ENCODE results near the gene OTOP1.
"Not testable (repeated sequence)": the region's sequence is repeated elsewhere in the genome, so short reads cannot be mapped to it uniquely, and the experiment has no call there.

DNA sequence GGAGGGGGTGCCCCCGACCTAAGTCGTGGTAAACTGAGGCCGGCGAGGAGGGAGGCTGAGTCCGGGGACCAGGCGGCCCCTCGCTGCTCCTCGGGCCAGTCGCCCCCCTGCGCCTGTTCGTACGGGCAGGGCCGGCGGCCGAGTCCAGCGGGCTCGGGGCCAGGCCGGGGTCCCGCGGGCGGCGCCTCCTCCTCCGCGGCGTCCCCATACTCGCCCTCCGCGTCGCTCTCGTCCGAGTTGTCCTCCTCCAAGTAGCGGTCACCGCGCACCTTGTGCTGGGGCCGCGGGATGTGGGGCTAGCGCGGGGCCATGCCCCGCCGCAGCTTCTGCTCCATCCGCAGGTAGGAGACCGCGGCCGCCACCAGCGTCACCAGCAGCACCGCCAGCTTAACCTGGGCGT lies 83.4 kb downstream of the OTOP1 start:
- TF ChIP-seq POLR2A (IDR thresholded peaks at IDR 0.05; ENCODE audit: low read length); GATA1 (IDR thresholded peaks at IDR 0.05; ENCODE audit: low read depth, low read length): not testable (repeated sequence)

Data from erythroblast (primary cell).